Measurements from ENCODE around the gene TLE1.
"Not testable (repeated sequence)": the region's sequence is repeated elsewhere in the genome, so short reads cannot be mapped to it uniquely, and the experiment has no call there.

The TLE1 gene

GRCh38 chr9:81656871-81657337 is 32.4 kb downstream of the TLE1 start:
- no peak for FAIRE-seq
- DNase-seq (ENCODE audit: extremely low spot score, insufficient read length, low read depth): no peak

GRCh38 chr9:81656004-81656403 is 33.3 kb downstream of the TLE1 start:
- no peak for FAIRE-seq

GRCh38 chr9:81653240-81653639 is 36.1 kb downstream of the TLE1 start:
- FAIRE-seq (no peak), DNase-seq (ENCODE audit: extremely low spot score, insufficient read length, low read depth) (no peak)

More at GRCh38 chr9:81656004-81656403, 33.3 kb downstream of the TLE1 start:
- no peak for DNase-seq (ENCODE audit: extremely low spot score, insufficient read length, low read depth)

- FAIRE-seq (no peak), DNase-seq (ENCODE audit: extremely low spot score, insufficient read length, low read depth) (no peak)
These were observed 37.2 kb downstream of the TLE1 start for GRCh38 chr9:81652058-81652687.

DNA sequence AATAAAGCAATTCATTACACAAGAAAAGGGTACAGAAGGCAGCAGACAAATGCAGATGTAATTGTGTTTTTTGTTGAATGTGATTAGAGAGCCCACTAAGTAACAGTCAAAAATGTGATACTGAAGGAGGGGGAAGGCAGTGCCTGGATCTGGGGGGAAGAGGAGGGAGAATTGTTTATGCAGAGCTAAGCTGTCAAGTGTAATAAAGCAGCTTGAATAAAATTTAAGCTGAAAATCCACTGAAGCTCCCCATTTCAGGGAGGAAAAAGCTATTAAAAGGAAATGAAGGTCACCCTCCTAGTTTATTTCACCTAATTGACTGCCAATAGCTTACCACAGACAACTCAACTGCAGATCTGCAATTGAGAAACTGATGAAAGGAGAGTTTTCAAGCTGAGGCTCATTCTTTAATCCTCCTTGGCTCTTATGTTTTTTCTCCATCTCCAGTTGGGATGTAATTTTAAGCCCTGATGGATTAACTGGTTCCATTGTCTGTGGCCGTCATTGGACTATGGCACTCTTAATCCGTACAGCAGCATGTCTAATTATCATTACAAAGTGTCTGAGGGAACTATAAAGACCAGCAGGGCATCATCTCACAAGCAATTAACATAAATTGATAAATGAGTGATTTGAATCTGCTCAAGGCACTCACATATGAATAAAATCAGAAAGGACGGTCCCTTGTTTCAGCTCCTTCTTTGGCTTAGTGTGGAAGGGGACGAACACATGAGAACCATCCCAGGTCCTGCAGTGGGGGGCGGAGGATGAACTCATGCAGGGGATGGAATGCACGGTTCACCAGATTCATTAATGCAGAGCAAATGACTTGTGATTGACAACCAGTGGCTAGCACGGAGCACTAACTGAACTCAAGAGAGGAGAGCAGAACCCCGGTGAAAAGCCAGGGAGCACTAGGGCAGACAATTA is 38.5 kb downstream of the TLE1 start:
- FAIRE-seq (no peak), DNase-seq (ENCODE audit: extremely low spot score, insufficient read length, low read depth) (no peak)

- no peak for FAIRE-seq
- DNase-seq (ENCODE audit: extremely low spot score, insufficient read length, low read depth): no peak
These were observed 39.7 kb downstream of the TLE1 start for GRCh38 chr9:81649475-81650240.

DNA sequence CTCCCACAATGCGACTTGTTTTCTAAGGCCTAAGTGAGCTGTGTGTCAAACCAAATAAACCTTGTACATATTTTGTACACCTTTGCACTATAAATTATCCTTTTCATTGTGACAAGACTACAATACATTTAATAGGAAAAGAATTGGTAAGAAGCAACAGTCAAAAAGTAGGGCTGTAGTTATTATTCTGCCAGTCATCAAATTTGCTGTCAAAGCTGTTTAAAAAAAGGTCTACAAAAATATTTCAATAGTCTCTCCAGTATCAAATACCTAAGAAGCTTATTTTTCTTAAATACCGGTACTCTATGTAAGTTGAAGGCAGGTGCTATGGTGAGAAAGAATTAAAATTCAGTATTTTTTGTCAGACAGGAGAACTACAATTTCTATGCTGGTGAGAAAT is 40.5 kb downstream of the TLE1 start:
- DNase-seq (ENCODE audit: extremely low spot score, insufficient read length, low read depth) (no peak), FAIRE-seq (no peak)

DNA sequence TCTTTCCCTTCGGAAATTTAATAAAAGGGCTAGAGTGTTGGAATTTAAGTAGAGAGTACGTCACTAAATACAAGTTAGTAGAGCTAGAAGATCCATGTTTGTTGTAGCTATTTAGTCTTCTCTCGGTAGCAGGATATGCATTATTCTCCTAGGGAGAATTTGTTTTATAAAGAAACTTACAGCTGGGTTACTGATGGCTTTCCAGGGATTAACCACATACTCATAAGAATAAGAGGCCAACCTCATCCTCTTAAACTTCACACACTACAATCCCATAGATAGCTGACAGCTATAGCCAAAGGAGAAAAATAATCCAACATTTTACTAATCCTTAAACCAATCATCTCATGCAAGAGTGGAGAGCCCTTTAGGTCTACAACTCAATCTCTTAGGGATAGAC is 43.0 kb downstream of the TLE1 start:
- FAIRE-seq (no peak), DNase-seq (ENCODE audit: extremely low spot score, insufficient read length, low read depth) (no peak)

GRCh38 chr9:81644513-81644912 is 44.8 kb downstream of the TLE1 start:
- FAIRE-seq; DNase-seq (ENCODE audit: extremely low spot score, insufficient read length, low read depth): not testable (repeated sequence)

- no peak for FAIRE-seq
- DNase-seq (ENCODE audit: extremely low spot score, insufficient read length, low read depth): no peak
These were observed 52.1 kb downstream of the TLE1 start for GRCh38 chr9:81637276-81637675.

DNA sequence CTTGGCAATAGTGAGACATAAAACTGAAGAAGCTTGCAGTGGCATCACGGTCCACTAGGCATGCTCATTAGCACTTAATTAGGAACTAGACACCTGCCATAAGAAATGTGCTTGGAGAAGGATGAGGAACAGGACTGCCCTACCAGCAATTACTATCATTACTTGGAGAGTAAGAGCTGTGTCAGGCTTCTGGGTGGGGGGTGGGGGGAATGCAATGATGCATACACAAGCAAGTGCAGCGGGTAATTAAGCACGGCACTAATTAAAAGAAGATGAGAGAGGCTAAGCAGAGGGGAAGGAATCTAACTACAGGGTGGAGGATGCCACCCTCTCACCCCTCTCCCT is 53.1 kb downstream of the TLE1 start:
- DNase-seq (ENCODE audit: extremely low spot score, insufficient read length, low read depth) (no peak), FAIRE-seq (no peak)

DNA sequence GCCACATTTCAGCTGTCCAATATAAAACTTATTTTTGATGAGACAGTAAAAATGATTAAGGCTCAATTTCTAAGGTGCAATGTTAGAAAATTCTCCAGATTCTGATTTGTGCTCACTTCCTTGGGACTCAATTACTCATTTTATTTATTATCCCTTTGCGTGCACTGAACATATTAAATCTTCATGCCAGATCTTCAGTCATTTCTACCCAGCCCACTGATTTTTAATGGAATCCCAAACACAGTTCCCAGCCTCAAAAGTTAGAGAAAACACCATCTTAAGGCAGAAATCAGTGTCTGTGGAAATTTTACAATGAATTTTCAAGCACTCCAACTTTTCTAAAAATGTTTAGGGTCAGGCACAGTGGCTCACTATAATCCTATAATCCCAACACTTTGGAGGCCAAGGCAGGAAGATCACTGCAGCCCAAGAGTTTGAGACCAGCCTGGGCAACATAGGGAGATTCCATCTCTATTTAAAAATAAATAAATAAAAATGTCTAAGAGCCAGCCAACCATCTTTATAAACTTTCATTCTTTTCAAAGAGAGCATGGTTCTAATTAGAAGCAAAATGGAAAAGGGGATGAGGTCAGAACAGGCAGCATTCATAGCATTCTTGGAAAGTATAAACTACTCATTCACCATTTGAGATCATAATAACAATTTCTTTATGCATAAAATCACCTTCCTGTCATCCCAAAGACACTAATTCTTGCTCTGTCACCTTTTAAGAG is 53.7 kb downstream of the TLE1 start:
- no peak for FAIRE-seq

DNA sequence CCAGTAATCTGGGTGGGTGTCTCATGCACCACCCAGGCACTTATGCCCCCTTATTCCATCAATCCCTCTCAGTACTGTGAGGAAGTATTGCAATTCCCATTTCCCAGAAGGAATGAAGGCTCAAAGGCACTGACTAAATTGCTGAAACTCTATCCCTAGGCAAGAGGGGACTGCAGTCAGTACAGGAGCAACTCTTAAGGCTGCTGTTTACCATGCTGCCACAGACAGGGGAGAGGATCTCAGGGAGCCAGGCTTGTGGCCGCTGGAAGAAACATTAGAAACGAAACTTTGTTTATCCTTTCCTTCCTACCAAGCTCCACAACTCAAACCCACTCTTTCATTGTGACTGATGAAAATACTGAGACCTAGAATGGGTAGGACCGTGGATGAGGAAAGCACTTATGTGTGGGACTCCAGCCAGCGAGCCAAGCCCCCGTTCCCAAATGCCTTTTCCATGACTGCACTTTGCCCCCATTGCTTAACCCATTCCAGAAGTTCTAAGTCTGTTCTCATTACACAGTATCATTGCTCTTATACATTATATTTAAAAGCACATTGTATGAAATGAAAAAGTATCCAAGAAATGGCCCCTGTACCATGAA is 54.3 kb downstream of the TLE1 start:
- no peak for DNase-seq (ENCODE audit: extremely low spot score, insufficient read length, low read depth)

More for the DNA sequence above, 53.7 kb downstream of the TLE1 start:
- DNase-seq (ENCODE audit: extremely low spot score, insufficient read length, low read depth): no peak

GRCh38 chr9:81633952-81634854 is 55.1 kb downstream of the TLE1 start:
- FAIRE-seq (no peak), DNase-seq (ENCODE audit: extremely low spot score, insufficient read length, low read depth) (no peak)

More for the DNA sequence above, 54.3 kb downstream of the TLE1 start:
- no peak for FAIRE-seq

GRCh38 chr9:81632599-81632998 is 56.7 kb downstream of the TLE1 start:
- DNase-seq (ENCODE audit: extremely low spot score, insufficient read length, low read depth): no peak
- no peak for FAIRE-seq

- FAIRE-seq (no peak), DNase-seq (ENCODE audit: extremely low spot score, insufficient read length, low read depth) (no peak)
These were observed 58.1 kb downstream of the TLE1 start for GRCh38 chr9:81631218-81631745.

DNA sequence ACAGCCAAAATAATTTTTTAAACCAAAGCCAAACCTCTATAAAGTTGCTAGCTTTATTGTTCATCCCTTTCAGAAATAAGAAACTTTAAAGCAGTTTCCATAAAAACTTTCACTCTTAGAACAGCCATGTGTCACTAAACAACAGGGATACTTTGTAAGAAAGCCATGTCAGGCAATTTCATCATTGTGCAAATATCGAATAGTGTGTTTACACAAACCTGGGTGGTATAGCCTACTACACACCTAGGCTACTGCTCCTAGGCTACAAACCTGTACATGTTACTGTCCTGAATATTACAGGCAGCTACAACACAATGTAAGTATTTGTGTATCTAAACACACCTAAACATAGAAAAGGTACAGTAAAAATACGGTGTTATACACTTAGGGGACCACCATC is 59.9 kb downstream of the TLE1 start:
- FAIRE-seq (no peak), DNase-seq (ENCODE audit: extremely low spot score, insufficient read length, low read depth) (no peak)

DNA sequence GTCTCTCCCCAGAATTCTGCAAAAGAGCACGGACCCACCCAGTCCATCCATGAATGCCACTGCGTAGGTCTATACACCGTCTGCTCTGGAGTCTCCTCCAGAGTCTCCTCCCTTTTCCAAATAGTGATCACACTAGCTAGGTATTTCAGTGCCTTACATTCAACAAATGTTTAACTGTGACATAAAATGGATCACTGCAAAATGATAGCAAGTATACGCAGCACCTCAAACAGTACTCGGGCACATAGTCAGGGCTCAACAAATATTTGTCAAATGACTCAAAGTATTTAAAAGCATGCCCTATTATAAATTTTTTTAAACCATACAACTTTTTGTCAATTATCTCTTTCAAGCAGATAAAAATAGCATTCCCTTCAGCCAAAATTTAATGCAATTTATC is 60.5 kb downstream of the TLE1 start:
- FAIRE-seq (no peak), DNase-seq (ENCODE audit: extremely low spot score, insufficient read length, low read depth) (no peak)
